HG03196 (cell line): ENCODE data around the gene USP9X.
A peak's percentile ranks its signal among the peaks of the same experiment; 100 is the strongest.
"Not testable (repeated sequence)": the region's sequence is repeated elsewhere in the genome, so short reads cannot be mapped to it uniquely, and the experiment has no call there.

Experiments used
- ATAC-seq: cut with Tn5 transposase; IDR thresholded peaks from one replicate; pipeline ENCODE4 v1.9.1; 2021; ENCODE audit not compliant: unreplicated experiment

USP9X gene

DNA sequence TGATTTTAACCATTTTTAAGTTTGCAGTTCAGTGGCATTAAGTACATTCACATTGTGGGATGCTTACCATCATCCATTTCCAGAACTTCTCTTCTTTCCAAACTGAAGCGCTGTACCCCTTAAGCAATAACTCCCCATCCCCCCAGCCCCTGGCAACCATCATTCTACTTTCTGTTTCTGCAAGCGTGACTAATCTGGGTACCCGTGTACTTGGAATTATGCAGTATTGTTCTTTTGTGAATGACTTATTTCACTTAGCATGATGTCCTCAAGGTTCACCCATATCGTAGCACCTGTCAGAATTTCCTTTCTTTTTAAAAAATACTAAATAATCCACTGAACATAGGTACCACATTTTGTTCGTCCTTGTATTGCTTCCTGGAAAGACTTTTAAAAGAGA lies 32.9 kb downstream of the USP9X start:
- no peak for ATAC-seq

DNA sequence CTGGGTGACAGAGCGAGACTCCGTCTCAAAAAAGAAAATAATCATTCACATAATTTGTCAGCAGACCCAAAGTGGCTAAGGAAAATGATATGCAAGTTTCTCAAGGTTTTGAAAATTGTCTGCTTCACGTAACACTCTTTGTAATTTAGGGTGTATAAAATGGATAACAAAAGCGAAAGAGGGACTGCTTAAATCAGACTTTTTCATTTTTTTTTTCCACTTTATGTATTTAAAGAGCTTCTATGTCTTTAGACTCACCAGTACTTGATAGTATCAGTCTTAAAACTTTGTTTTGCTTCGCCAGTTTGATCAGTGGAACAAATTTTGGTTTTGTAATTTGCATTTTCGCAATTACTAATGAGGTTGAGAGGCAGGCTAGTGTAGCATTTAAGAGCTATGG lies 34.6 kb downstream of the USP9X start:
- ATAC-seq: no peak

DNA sequence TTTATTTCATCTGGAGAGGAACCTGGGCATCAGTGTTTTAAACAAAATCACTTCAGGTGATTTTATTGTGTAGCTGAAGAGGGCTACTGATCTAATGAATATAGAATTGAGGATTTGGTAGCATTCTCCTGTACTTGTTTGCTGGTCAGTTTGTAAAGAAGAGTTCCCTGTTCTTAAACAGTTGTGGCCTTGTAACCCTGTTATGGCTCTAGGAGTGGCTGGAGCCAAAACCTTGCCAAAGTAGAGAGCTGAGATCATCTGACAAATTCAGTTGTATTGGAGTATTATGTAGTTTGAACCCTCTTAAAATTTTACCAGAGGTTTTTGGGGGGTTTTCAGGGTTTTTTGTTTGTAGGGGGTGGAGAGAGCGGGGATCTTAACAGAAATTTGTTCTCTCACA lies 36.5 kb downstream of the USP9X start:
- ATAC-seq: no peak

DNA sequence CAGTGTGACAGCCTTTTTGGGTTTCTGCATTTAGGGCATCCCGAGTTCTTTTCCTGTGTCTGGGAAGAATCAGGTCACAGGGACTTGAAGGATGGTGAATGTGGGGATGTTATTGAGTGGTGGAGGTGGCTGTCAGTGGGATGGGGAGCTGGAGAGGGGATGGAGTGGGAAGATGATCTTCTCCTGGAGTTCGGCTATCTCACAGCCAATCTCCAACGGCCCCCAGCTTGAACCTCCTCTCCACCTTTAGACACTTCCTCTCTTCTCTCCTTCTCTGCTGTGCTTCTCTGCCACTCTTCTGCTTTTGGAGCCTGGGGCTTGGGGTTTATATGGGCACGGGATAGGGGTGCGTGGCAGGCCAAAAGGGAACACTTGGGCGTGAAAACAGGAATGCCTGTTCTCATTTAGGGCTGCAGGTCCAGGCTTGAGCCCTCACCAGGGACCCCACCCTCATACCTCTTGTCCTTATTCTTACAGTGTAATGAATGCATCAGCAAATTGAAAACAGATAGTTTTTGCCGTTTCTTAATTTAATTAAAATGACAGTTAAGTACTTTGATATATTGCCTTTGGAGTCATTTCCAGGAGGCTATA lies 37.5 kb downstream of the USP9X start:
- ATAC-seq: no peak

DNA sequence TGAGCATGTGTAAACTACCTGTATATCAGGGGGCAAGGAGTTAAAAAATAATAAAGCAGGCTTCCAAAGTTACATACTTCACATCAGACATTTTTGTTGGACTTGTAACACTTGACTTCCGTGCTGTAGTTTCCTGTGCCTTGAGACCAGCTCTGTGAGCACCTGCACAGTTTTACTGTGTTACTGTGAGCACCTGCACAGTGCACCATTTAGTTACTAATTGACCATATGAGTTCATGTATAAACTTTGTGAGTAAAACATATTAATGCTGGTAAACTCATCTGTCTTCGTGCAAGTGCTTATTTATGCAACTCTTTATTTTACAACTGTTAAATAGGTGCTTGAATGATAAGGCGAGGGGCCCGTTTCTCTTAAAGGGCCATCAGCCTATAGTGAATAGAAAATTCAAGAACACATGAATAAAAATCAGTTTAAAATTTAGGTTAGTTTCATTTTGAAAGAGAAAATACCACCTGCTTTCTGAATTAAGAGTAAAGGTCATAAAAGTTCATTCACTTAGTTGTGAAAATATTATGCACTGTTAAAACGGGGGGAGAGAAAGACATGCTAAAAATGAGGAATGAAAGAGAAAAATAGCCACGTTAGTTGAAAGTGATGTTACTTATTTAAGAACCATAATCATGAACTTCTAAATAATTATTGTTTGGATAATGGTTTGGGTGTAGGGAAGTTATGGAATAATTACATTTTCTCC lies 42.4 kb downstream of the USP9X start:
- ATAC-seq: peak; percentile 59

DNA sequence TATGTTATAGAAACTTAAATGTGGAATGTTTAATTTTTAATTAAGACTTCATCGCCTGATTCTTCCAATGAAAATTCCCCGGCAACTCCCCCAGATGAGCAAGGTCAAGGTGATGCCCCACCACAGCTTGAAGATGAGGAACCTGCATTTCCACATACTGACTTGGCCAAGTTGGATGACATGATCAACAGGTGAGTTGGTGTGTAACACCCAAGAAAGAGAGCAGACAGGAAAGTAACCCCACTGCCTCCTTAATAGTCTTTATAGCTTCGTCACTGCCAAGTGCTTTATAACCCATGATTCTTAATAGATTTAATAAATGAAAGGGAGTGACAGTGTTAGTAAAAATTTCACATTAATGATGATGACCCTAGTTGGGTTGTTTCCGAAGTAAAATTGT lies 43.7 kb downstream of the USP9X start:
- ATAC-seq: no peak

DNA sequence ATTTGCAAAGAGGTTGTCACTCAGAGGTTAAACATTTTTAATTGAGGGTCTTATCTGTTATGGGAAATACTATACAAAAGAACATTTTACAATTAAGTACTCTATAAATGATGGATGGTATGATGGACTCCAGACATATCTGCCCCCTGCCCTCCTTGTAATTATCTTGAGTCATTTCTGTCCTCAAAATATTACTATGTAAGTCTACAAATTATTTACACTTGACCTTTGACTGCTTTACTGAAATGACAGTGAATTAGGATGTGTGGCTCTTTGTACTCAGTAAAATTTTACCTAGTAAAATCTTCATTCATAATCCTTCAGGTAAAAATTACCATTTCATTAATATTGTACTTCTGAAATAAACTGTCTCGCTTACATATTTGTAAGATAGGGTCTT lies 46.5 kb downstream of the USP9X start:
- no peak for ATAC-seq

DNA sequence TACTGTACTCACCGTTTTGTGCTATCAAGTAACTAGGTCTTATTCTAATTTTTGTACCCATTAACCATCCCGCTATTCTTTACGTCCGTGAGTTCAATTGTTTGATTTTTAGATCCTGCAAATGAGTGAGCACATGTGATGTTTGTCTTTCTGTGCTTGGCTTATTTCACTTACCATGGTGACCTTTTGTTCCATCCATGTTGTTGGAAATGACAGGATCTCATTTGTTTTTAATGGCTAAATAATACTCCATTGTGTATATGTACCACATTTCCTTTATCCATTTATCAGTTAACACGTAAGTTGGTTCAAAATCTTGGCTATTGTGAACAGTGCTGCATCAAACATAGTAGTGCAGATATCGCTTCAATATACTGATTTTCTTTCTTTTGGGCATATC lies 48.3 kb downstream of the USP9X start:
- ATAC-seq: no peak

DNA sequence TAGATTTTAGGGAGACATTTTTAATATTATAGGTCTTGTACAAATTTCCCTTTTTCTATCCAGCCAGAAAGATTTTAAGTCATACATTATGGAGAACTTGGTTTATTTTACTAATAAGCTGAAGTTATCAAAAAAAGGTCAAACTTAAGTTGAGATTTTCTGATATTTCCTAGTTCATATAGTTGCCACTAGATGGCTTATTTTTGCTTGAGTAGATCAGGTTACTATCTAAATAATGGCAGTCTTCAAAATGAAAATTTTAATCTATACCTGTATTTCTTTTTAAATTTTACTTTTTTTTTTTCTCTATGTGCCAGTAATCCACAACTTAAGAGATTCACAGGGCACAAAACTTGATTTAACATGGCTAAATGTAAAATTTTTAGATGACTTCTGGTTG lies 52.3 kb downstream of the USP9X start:
- ATAC-seq: no peak

DNA sequence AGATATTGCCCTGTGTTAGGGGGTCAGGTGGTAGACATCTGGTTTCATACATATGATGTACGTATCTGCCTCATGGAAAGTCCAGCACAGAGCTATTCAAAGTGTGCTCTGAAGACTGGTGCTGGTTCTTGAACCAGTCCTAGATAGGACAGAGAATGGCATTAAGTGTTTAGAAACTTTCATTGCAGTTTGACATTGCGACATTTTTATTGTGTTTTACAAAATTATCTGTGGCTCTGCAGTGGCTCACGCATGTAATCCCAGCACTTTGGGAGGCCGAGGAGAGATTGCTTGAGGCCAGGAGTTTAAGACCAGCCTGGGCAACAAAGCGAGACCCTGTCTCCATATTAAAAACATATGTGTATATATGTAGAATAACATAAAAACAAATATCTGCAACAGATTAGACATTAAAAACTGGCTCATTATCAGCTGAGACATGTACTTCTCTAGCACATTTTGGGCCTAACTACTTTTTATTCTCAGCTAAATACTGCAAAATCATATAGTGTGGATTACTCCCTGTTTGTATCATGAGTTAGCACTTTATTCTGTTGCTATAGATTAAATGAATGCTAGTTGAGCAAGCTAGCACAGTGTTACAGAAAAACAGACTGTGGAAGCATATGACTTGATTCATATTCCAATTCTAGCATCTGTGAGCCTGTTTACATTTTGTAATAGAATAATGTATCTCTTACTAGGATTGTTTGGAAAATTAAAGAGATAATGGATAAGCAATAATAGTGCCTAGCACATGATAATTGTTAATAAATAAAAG lies 57.1 kb downstream of the USP9X start:
- ATAC-seq: no peak

DNA sequence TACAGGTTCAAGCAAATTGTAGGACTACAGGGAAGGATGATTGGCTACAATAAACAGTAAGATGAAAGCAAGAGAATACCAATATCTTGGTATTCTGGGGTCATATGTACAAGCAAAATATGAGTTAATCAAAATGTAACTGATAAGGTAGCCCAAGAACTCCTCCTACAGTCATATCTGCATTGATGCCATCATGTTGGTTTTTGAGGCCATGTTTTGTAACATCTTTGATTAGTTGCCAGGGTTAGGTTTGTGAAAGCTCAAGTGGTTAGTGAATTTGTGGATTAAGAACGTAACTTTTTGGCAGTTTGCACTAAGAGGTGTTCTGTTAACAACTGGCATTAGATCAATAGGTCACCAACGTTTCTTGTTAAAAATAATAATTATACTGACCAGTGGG lies 59.6 kb downstream of the USP9X start:
- no peak for ATAC-seq

DNA sequence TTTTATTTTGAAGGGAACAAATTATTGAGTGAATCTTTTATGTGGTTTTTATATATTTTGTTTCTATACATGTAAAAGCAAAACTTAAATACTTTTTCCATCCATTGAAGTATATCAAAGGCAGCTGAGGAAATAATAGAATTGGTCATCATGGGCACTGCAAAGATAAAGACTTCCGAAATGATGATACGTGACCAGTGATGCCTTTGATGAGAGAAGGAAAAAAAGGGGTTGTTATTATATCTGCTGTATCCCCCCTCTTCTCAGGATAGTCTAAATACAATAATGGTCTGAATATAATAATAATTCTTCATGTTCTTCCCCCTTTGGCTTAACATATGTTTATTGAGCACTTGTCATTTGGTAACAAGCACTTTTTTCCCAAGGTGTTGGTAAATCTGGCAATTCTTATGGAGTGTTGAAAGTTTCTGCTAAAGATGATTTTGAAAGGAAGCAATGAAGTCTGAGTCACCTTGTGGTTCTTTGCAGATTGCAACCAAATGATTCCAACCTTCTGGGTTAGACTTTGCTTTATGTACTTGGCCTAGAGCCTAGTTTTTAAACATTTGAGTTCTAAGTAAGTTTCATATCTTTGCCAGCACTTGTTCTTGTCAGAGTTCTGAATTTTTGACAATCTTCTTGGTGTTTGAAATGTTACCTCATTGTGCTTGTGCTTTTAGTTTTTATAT lies 60.8 kb downstream of the USP9X start:
- no peak for ATAC-seq

DNA sequence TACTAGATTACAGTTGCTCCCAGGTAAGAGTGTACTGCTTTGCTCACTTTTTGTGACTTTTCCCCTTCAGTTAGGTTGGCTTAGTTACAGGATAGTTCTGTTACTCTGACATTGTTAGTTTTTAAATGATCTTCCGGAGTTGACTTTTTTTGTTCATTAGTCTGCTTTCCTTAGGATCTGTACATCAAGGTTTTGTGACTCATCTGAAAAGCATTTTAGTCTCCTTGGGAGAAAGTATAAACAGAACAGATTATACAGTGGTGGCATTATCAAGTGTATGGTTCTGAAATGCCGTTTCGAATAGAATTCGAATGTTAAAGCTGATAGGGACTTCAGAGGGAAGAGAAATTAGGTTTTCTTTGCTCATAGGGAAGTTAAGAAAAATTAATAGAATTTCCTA lies 63.3 kb downstream of the USP9X start:
- no peak for ATAC-seq

DNA sequence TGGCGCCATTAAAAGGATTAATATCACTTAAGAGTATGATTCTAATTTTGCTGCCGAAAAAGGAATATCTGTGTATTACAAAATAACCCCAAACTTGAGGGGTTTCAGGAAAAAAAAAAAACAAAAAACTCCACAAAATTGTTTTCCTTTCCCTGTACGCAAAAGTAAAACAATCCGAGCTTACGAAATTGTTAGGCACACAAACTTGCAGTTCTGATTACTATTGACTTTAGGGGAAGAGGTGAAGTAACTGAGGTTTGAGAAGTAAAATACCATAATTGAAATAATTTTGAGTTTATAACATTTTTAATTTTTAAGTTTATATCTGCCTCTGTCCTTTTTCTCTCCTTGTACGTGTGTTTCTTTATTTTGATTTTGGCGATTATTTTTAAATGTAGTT lies 64.8 kb downstream of the USP9X start:
- ATAC-seq: no peak

DNA sequence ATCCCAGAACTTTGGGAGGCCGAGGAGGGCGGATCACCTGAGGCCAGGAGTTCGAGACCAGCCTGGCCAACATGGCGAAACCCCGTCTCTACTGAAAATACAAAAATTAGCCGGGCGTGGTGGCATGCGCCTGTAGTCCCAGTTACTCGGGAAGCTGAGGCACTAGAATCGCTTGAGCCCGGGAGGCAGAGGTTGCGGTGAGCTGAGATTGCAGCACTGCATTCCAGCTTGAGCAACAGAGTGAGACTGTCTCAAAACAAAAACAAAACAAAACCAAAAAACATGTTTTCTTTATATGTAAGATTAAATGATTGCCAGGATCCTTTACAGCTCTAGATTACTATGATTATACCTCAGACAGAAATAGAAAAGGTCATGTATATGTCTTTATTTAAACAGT lies 66.5 kb downstream of the USP9X start:
- ATAC-seq: not testable (repeated sequence)

DNA sequence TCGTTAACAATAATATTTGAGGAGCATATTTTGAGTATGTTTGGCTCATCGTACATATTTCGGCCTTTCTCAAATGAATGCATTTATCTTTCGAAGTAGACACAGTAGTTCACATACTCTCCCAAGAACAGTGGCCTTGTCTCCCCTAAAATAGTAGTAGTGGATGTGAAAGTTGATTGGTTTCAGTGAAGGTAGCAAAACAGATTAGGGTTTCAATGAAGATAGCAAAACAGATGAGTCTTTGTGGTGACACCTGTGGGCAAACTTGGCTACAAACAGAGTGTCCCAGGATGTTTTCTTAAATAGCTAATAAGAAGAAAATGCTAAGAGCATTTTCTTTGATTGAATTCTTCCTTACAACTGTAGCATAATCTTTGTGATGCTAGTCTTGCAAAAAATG lies 67.0 kb downstream of the USP9X start:
- ATAC-seq: no peak

DNA sequence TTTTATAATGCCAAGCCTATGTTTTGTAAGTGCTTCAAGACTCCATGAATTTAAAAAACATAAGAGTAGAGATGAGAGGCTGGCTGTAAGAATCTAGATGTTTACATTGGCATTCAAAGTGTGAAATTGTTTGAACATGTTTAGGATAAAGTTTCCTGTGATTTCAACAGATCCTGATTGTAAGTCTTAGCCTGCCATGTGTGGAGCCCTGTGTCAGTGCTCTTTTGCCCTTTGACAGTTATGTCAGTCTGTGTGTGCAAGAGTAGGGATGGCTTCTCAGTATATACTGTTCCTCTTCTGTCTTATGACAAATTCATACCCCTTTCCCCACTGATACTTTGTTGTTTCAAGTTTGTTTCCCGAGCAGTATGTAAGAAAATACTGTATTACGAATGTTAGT lies 68.2 kb downstream of the USP9X start:
- ATAC-seq: no peak

DNA sequence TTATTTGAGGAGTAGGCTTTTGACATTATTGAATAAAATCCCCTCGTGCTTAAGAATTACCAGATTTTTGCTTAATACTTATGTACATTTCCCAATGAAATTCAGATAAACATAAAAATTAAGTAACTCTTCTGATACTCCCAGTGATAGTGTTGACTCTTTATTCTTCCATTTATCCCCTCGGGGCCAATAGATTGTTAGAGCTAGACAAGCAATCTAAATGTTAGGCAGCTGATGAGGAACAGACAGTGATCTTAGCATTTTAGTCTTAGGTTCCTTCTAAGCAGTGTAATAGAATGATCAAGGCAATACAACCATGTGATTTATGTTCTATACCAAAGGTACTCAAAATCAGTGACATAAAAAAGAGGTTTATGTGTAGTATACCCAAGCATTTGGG lies 68.7 kb downstream of the USP9X start:
- ATAC-seq: no peak

DNA sequence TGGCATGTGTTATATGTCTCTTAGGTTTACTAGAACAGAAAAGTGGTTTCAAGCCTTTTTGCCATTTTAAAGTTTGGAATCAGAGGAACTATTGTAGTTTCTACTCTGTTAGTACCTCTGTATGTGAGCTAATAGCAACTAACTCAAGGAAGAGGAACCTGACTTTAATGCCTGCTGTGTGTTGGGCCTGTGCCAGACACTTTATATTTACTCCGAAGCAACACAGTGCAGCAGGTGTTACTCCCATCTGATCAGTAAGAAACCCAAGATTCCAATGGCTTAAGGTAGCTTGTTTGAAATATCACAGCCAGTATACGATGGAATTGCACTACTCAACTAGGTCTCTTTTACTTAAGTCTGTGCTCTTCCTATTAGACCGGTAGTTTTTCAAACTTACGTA lies 79.2 kb downstream of the USP9X start:
- ATAC-seq: no peak

DNA sequence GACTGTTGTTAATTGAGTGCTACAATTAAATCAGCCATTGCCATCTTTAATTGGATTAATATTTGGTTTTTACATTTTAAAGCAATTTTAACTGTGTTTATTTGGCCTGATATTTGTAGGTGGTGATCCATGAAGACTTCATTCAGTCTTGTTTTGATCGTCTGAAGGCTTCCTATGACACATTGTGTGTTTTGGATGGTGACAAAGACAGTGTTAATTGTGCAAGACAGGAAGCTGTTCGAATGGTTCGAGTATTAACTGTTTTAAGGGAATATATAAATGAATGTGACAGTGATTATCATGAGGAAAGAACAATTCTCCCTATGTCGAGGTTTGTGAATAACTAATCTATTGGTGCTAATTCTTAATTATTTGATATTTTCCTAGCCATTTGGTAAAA lies 82.6 kb downstream of the USP9X start:
- no peak for ATAC-seq

DNA sequence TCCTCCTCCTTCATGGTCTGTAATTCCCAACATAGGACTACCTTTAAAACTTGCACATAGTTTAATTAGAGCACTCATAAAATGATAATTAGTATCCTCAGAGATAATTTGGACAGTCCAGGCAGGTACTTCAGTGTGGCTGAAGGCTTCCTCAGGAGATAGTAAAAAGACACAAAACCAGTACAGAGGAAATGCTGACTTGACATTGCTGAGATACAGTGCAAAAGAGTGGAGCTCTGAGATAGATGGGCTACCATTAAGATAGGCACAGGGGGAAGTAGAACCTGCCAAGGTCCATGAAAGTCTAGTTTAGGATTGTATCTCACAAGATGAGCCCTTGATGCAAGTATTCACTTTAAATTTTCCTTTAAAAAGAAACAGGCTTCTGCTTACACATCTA lies 91.0 kb downstream of the USP9X start:
- no peak for ATAC-seq

DNA sequence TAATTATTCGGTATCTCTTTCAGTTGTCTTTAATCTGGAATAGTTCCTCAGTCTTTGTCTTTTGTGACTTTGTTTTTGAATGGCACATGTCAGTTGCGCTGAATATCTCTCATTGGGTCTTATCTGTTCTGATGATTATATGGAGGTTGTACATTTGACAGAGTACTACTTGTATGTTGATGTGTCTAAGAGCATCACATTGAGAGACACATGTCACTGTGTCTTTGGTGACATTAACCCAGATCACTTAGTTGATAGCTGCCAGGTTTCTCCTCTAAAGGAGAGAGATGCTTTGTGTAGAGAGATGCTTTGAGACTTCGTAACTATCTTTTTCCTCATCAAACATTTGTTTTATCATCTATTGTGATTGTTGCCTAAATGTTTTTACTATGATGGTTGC lies 92.1 kb downstream of the USP9X start:
- ATAC-seq: no peak
